Jurkat, Clone E6-1 (cell line): Measurements from ENCODE around the gene WIPI1.

Experiments
- DNase-seq: peaks from one replicate; pipeline ENCODE4 v3.0.0-alpha.2; 2011; ENCODE audit warnings: low read depth, low spot score
- H3K4me3 ChIP-seq: 2 replicates; pipeline ENCODE4 v1.5.1; 2011; ENCODE audit warnings: mild to moderate bottlenecking, low read length, control low read depth, moderate library complexity

Gene WIPI1

GRCh38 chr17:68396226-68397107, 60.8 kb downstream of the WIPI1 start:
- H3K4me3 ChIP-seq: no peak overlapping the region
- no peak for DNase-seq

GRCh38 chr17:68394608-68395331, 62.5 kb downstream of the WIPI1 start:
- DNase-seq: no peak
- H3K4me3 ChIP-seq: no peak overlapping the region

- no peak overlapping the region for H3K4me3 ChIP-seq
- no peak for DNase-seq
These were observed 65.6 kb downstream of the WIPI1 start for GRCh38 chr17:68391561-68392268.

GRCh38 chr17:68390888-68391545, 66.3 kb downstream of the WIPI1 start:
- no peak for DNase-seq
- no peak overlapping the region for H3K4me3 ChIP-seq

DNA sequence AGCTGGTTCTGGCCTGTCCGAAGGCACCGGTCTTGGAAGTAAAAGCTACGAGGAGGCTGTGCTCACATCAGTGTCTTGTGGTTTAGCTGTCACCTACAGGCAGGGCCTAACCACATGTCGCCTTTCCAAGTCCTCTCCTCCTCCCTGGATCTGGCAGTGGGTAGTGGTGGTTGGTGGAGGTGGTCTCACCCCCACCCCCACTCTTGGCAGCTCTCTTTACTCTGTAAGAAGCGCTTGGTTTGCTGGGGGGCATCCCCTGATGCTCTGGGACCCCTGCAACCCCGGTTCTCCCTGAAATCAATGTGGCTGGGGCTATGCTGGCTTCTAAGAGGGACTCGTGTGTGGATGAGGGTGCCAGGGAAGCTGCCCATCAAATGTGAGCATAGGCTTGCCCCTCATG, 68.3 kb downstream of the WIPI1 start:
- H3K4me3 ChIP-seq: no peak overlapping the region
- DNase-seq: no peak

GRCh38 chr17:68387435-68388218, 69.7 kb downstream of the WIPI1 start:
- DNase-seq: no peak
- H3K4me3 ChIP-seq: no peak overlapping the region

- no peak for DNase-seq
These were observed 71.6 kb downstream of the WIPI1 start for GRCh38 chr17:68385490-68386215.

GRCh38 chr17:68384941-68385340, 72.4 kb downstream of the WIPI1 start:
- no peak for DNase-seq
- no peak overlapping the region for H3K4me3 ChIP-seq

More at GRCh38 chr17:68385490-68386215, 71.6 kb downstream of the WIPI1 start:
- no peak overlapping the region for H3K4me3 ChIP-seq

GRCh38 chr17:68384471-68384870, 72.8 kb downstream of the WIPI1 start:
- no peak overlapping the region for H3K4me3 ChIP-seq
- no peak for DNase-seq

DNA sequence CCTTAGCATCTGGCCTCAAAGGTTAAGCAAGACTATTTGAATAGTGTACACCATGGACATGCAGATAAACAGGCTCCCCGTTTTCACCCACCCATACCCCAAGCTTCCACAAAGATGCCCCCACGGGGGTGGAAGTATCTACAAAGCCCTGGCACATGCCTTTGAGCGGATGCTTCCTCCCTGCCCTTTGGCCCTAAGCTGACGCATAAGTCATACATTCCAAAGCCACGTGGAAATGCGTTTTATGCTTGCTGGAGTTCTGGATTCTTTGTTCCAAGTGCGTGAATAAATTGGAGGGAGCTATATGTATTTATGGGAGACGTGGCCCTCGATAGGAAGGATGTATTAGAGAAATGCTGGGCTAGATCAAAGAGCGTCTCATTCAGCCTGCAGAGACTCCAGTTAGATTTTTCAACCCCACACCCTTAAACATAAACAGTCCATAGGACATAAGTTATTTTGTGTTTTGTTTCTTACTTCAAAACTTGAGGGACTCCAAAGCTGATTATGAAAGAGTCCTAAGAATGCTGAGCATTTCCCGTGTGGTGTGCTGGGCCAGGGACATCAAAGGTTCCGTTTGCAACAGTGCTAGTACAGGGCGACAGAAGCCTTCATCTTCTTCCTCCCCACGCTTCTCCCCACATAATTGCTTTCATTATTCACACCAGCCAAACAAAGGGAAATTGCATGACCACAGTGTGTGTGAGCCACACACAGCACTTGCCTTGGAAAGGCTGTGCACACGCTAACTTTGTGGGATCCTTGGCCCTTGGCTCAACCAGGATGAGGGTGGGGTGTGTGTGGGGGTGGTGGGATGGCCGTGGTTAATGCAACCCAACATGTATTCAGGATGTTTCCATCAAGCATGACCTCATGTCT, 73.6 kb downstream of the WIPI1 start:
- DNase-seq: peak; percentile 80
- H3K4me3 ChIP-seq: no peak overlapping the region; the same call in 1 of the 2 replicates

DNA sequence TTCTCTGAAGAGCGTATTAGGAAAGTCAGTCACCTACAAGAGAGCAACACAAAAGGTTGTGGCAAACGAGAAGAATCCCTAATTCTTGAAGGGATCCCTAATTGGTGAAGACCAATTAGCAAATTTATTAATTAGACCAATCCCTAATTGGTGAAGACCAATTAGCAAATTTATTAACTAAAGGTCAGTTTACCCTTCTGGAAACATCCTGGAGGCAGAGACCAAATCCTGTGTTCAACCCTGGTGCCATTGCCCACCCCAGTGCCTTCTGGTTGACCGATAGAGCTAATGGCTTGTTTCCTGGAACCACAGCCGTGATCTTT, 74.2 kb downstream of the WIPI1 start:
- DNase-seq: no peak
- H3K4me3 ChIP-seq: no peak overlapping the region

DNA sequence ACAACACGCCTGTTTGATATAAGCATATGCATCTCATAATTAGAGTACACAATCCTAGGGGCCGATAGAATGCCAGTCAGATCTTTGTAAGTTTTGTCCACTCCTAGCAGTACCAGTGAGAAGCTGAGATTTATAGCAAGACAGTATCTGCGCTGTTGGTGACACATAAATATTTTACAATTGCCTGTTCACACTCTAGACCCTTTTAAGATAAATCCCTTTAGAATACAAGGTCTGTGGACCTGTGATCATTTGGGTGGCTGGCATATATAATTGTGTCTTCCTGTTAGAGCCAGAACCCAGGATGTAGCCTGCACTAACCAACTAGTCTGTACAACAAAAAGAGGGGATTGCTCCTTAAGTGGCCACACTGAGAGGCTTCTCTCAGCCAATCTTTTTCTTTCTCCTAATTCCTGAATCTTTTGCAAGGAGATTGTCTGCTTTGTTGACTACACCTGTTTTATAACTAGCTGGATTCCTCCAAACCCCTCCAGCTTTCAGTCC, 74.7 kb downstream of the WIPI1 start:
- no peak for DNase-seq
- H3K4me3 ChIP-seq: no peak overlapping the region

- DNase-seq: no peak
- no peak overlapping the region for H3K4me3 ChIP-seq
These were observed 76.0 kb downstream of the WIPI1 start for GRCh38 chr17:68381076-68381900.

GRCh38 chr17:68379692-68380677, 77.3 kb downstream of the WIPI1 start:
- DNase-seq: no peak
- H3K4me3 ChIP-seq: no peak overlapping the region

- DNase-seq: no peak
- H3K4me3 ChIP-seq: no peak overlapping the region
These were observed 78.2 kb downstream of the WIPI1 start for GRCh38 chr17:68379177-68379510.
